GM18526 (cell line): ENCODE data around the gene CUX1.

Experiments
- POLR2A ChIP-seq: IDR thresholded peaks from 3 replicates; pipeline ENCODE4 v1.6.1; 2011; ENCODE audit not compliant: insufficient read length; ENCODE audit errors: extremely low read depth

The CUX1 gene

GRCh38 chr7:101890749-101891523, 73.5 kb downstream of the CUX1 start:
- no peak for TF ChIP-seq POLR2A

GRCh38 chr7:101891936-101892640, 74.7 kb downstream of the CUX1 start:
- no peak for TF ChIP-seq POLR2A

DNA sequence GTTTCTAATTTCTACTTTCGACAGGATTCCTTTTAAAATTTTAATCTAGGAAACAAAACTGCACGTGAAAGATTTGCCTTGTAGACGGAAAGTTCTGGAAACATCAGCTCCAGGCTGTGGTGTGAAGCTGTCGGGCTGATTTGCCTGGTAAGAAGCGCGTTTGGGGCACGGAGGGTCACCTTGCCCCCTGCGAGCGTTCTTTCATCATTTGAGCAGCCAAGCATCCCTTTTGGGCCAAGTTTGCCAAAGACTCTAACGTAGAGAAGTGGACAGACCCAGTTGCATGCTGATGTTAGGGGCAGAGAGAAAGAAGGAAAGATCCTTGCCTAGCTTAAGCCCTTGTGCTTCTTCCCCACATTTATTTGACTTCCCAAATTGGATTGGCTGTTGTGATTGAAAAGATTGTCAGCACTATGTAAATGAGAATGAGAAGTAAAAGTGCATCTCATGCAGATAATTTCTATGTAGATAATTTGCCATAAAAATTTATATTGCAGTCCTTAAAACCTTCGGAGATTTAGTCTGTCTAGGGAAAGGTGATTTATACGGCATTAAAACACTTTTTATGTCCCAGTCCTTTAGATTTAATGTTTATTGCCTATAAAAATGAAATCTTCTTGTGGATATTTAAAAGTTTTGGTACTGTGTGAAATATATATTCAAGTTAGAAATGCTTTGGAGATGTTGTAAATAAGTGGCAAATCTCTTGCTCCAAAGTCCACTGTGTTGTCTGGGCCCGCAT, 76.1 kb downstream of the CUX1 start:
- no peak for TF ChIP-seq POLR2A

DNA sequence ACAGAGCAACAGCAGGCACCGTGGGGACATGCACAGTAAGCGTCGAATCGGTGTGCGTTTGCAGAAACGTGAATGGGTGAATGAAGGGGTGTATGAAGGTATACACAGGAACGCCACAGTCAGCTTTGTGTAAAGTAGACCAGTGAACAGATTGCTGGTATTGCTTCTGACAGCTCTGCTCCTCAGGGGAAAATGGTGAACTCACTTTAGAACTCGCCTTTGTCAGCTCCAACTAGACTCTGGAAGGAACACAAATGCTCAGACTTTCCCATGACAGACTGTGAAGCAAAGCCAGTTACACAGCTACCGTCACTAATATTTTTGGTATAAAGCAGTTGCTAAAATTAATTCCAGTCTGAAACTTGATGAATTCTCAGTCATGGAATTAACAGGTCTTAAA, 78.9 kb downstream of the CUX1 start:
- no peak for TF ChIP-seq POLR2A

GRCh38 chr7:101896941-101897340, 79.5 kb downstream of the CUX1 start:
- no peak for TF ChIP-seq POLR2A

DNA sequence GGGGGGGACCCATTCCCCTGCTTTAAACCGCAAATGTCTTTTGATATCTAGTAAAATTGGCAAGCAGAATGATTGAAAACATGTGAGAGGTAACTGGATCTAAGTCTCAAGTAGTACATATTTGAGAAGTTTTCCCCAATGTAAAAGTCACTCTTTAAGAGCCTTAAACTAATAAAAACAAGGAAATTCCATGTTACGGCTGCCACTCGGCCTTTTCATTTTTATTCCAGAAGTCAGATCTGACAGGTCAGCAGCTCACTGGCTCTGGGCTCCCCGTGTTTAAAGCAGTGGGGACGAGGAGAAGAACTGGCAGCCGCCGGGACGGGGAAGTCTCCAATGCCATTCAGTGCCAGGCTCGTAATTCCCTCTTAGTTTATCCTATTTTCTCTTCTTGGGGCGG, 80.7 kb downstream of the CUX1 start:
- TF ChIP-seq POLR2A: no peak

DNA sequence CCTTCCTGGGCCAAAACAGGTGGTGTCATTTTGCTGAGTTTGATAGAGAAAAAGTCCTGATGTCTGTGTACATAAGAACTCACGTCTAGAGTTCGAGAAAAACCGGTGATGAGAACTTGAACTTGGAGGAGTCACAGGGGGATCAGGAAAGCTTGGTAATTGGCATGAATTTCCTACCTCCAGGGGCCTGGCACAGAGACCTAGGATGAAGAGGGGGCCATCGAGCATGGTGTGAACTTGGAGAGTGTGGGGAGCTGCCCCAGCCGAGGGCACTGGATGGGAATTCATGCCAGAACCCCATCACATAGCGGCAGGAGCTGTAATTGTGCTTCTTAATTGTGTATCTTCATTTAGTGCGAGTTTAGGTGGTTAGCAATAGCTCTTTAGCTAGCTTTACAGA, 82.2 kb downstream of the CUX1 start:
- no peak for TF ChIP-seq POLR2A

- no peak for TF ChIP-seq POLR2A
These were observed 82.7 kb downstream of the CUX1 start for GRCh38 chr7:101900103-101900502.

DNA sequence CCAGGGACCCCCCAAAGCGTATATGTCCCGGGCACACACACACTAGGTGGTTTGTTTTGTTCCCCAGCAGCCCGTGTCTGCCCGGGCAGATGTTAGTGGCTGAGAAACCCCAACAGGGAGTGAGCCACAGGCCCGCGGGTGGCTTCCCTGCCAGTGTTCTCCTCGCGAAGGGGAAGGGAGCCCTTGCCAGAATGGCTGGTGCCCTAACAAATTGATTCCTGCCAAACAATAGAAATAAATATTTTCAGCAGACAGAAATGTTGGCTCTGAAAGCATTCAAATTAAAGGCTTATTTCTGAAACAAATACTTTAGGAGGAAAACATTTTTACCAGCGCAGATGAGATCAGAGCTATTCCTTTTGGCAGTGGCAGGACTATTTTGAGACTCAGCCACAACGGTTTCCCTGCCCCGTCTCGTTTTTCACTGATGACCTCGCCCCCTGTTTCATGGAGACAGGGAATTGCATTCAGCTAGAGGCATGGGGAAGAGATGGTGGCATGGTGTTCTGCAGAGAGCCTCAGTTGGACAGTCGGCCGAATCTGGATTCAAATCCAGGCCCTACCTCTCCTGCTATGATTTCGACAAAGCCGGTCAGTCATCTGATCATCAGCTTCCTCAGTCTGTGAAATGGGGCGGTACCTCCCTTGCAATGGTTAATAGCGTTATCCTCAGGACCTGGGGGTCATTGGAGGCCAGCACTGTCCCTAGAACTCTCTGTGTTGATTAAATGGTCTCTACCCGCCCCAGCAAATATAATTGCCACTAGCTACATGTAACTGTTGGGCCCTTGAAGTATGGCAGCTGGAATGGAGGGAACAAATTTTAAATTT, 84.5 kb downstream of the CUX1 start:
- TF ChIP-seq POLR2A: no peak

- TF ChIP-seq POLR2A: no peak
These were observed 85.5 kb downstream of the CUX1 start for GRCh38 chr7:101902680-101903514.

DNA sequence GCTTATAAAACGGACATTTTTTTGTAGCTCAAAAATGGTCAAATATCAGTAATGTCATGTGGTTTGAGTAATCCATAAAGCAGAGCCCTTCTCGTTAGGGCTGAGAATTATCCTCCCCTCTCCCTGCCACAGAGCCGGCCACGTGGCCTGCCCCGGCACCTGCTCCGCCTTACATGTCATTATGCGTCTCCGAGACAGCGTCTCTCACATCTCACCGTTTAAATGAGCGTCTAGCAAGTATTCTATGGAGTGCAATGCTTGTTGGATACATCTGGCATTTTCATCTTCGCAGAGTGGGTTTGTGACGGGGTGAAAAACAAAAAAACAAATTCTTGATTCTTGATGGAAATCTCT, 86.1 kb downstream of the CUX1 start:
- TF ChIP-seq POLR2A: no peak

DNA sequence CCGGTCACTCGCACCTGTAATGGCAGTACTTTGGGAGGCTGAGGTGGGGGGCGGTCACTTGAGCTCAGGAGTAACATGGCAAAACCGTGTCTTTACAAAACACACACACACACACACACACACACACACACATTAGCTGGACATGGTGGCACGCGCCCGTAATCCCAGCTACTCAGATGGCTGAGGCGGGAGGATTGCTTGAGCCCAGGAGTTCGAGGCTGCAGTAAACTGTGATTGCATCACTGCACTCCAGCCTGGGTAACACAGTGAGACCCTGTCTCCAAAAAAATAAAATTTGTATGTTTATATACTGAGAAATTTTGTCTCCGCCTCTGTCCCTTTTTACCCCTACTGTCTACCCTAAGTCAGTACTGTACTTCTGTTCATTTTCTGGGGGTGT, 86.6 kb downstream of the CUX1 start:
- TF ChIP-seq POLR2A: no peak

- TF ChIP-seq POLR2A: no peak
These were observed 87.9 kb downstream of the CUX1 start for GRCh38 chr7:101905203-101905865.
